HCT116 (cell line): ENCODE data around the gene PCBP3. TPM values are rescaled to one million over a fixed set of nuclear protein-coding genes. Genes with fewer than 3 reads are reported as not detected.

ENCODE experiments used
- ATAC-seq: fragments of 200-7000 bp; cut with Tn5 transposase; 2 replicates; pipeline ENCODE4 v1.9.1; 2020; ENCODE audit warnings: mild to moderate bottlenecking, moderate library complexity
- BruUV-seq: library from RNA; stranded (reverse); fragments of 400-500 nt; replicated peaks from 2 replicates; lab custom pipeline; 2021; lab: Mats Ljungman, UMichigan
- CTCF ChIA-PET: fragments of 300-600 bp; sonication (Branson Sonifier 250); formaldehyde crosslinking; loops from one replicate; lab custom pipeline; 2021; ENCODE audit warnings: antibody characterized with exemption; lab: Charles Lee
- POLR2A ChIA-PET: fragments of 300-600, 350-600 bp; sonication (Branson Sonifier 250); formaldehyde crosslinking; loops from one replicate; lab custom pipeline; 2021; ENCODE audit warnings: antibody characterized with exemption; lab: Charles Lee
- RAD21 ChIA-PET, 2 experiments: fragments of 300-600 bp; sonication (Branson Sonifier 250); formaldehyde crosslinking; loops; one replicate each; lab custom pipeline; 2023; ENCODE audit warnings: low total read pairs in 2 of 2; ENCODE audit not compliant: uncharacterized antibody in 2 of 2, unreplicated experiment in 2 of 2, low non-redundant PET in 1 of 2; lab: Charles Lee
- DNase-seq: peaks from one replicate; pipeline ENCODE4 v3.0.0-alpha.2; 2010; ENCODE audit warnings: low read depth, low spot score
- H2AFZ ChIP-seq: fragments of 200-600 bp; shearing (Covaris generic), sonication (generic); 2 replicates; pipeline ENCODE4 v1.6.1; 2017; ENCODE audit warnings: low read depth, mixed run types, mixed read lengths, antibody characterized with exemption, low read length; ENCODE audit not compliant: poor library complexity, severe bottlenecking
- H3K27ac ChIP-seq: 2 replicates; pipeline ENCODE4 v1.5.1; 2012; ENCODE audit warnings: low read depth, low read length
- H3K27me3 ChIP-seq: fragments of 200-600 bp; sonication (generic); 2 replicates; pipeline ENCODE4 v1.6.1; 2016; ENCODE audit warnings: mixed run types, low read length, mixed read lengths; ENCODE audit not compliant: insufficient read depth
- H3K36me3 ChIP-seq, 2 experiments: fragments of 200-500 bp in 1 of 2; fragments of 200-600 bp in 1 of 2; sonication (Bioruptor generic) in 1 of 2; sonication (generic) in 1 of 2; 2 replicates each; pipeline versions ENCODE4 v1.5.1 to v1.6.1; 2014 to 2016; ENCODE audit warnings: low read length in 2 of 2, inconsistent platforms in 1 of 2, mixed read lengths in 1 of 2, mixed run types in 1 of 2; ENCODE audit not compliant: insufficient read depth in 2 of 2, control insufficient read depth in 1 of 2
- H3K4me1 ChIP-seq, 2 experiments: fragments of 200-600 bp in 1 of 2; sonication (generic) in 1 of 2; 2 replicates each; pipeline versions ENCODE4 v1.5.1 to v1.6.1; 2012 to 2017; ENCODE audit warnings: low read length in 2 of 2, inconsistent platforms in 1 of 2, mild to moderate bottlenecking in 1 of 2, mixed read lengths in 1 of 2, mixed run types in 1 of 2, moderate library complexity in 1 of 2; ENCODE audit not compliant: insufficient read depth in 2 of 2, control insufficient read depth in 1 of 2
- H3K4me2 ChIP-seq: fragments of 200-600 bp; sonication (generic); 2 replicates; pipeline ENCODE4 v1.6.1; 2017; ENCODE audit warnings: mixed run types, low read length, mixed read lengths
- H3K4me3 ChIP-seq, 2 experiments: fragments of 200-600 bp in 1 of 2; sonication (generic) in 1 of 2; replicated peaks in 1 of 2; 2 replicates each; pipeline ENCODE4 v1.5.1; 2011 to 2016; ENCODE audit warnings: low read length in 2 of 2, control low read depth in 1 of 2, low read depth in 1 of 2, mild to moderate bottlenecking in 1 of 2, mixed read lengths in 1 of 2, mixed run types in 1 of 2
- H3K79me2 ChIP-seq: fragments of 200-600 bp; sonication (generic); 2 replicates; pipeline ENCODE4 v1.6.1; 2017; ENCODE audit warnings: mild to moderate bottlenecking, mixed run types, low read length, moderate library complexity, mixed read lengths; ENCODE audit not compliant: insufficient read depth
- H3K9ac ChIP-seq: fragments of 200-600 bp; sonication (generic); 2 replicates; pipeline ENCODE4 v1.6.1; 2016; ENCODE audit warnings: low read length, mixed read lengths
- H3K9me2 ChIP-seq: fragments of 200-600 bp; sonication (generic), shearing (Covaris generic); 2 replicates; pipeline ENCODE4 v1.6.1; 2017; ENCODE audit warnings: mixed run types, mild to moderate bottlenecking, moderate library complexity; ENCODE audit not compliant: insufficient read depth
- H3K9me3 ChIP-seq, 2 experiments: fragments of 200-500 bp in 1 of 2; fragments of 200-600 bp in 1 of 2; sonication (Bioruptor generic) in 1 of 2; sonication (generic) in 1 of 2; 2 replicates each; pipeline ENCODE4 v1.6.1; 2014 to 2017; ENCODE audit warnings: low read length in 2 of 2, mixed read lengths in 2 of 2, inconsistent platforms in 1 of 2, low read depth in 1 of 2, mild to moderate bottlenecking in 1 of 2, mixed run types in 1 of 2, moderate library complexity in 1 of 2; ENCODE audit not compliant: control insufficient read depth in 1 of 2, insufficient read depth in 1 of 2
- H4K20me1 ChIP-seq: fragments of 200-600 bp; sonication (generic), shearing (Covaris generic); 2 replicates; pipeline ENCODE4 v1.6.1; 2017; ENCODE audit warnings: mixed run types, mild to moderate bottlenecking, moderate library complexity; ENCODE audit not compliant: insufficient read depth
- CBX3 ChIP-seq: IDR thresholded peaks from 2 replicates; pipeline ENCODE4 v1.6.1; 2012; ENCODE audit warnings: low read depth
- CEBPB ChIP-seq: IDR thresholded peaks from 2 replicates; pipeline ENCODE4 v1.6.1; 2012; ENCODE audit warnings: low read depth
- EGR1 ChIP-seq: IDR thresholded peaks from 2 replicates; pipeline ENCODE4 v1.6.1; 2012; ENCODE audit warnings: low read depth
- ELF1 ChIP-seq: IDR thresholded peaks from 2 replicates; pipeline ENCODE4 v1.6.1; 2012; ENCODE audit warnings: low read depth, borderline replicate concordance
- FOSL1 ChIP-seq: IDR thresholded peaks from 2 replicates; pipeline ENCODE4 v1.6.1; 2012; ENCODE audit warnings: low read depth
- JUND ChIP-seq: IDR thresholded peaks from 2 replicates; pipeline ENCODE4 v1.6.1; 2012
- POLR2AphosphoS5 ChIP-seq: IDR thresholded peaks from 2 replicates; pipeline ENCODE4 v1.6.1; 2011; ENCODE audit warnings: mild to moderate bottlenecking, low read depth, low read length, moderate library complexity
- RAD21 ChIP-seq: IDR thresholded peaks from 2 replicates; pipeline ENCODE4 v1.6.1; 2012; ENCODE audit warnings: low read depth, mild to moderate bottlenecking
- SIN3A ChIP-seq: IDR thresholded peaks from 2 replicates; pipeline ENCODE4 v1.6.1; 2012; ENCODE audit warnings: low read depth
- SP1 ChIP-seq: IDR thresholded peaks from 2 replicates; pipeline ENCODE4 v1.6.1; 2012; ENCODE audit warnings: low read depth
- SRF ChIP-seq: IDR thresholded peaks from 2 replicates; pipeline ENCODE4 v1.6.1; 2012; ENCODE audit warnings: low read depth
- TCF7L2 ChIP-seq: IDR thresholded peaks from 2 replicates; pipeline ENCODE4 v1.7.0; 2011; ENCODE audit warnings: borderline replicate concordance, inconsistent platforms; ENCODE audit not compliant: insufficient read depth, insufficient read length; ENCODE audit errors: extremely low read depth
- ZFX ChIP-seq: fragments of 450-650 bp; IDR thresholded peaks from 2 replicates; pipeline ENCODE4 v1.6.1; 2017
- ZNF274 ChIP-seq: fragments of 200-500 bp; sonication (Bioruptor generic); IDR thresholded peaks from 2 replicates; pipeline ENCODE4 v1.6.1; 2014; ENCODE audit warnings: mild to moderate bottlenecking, low read depth, low read length, inconsistent platforms
- intact Hi-C: fragments of 100-400 bp; cut with micrococcal nuclease; formaldehyde crosslinking; loops from 2 replicates; pipeline ENCODE4 v1.10.0; 2022
- total RNA-seq: library from RNA; stranded (reverse); gene quantifications from one replicate; pipeline ENCODE4 v1.2.1, GENCODE V29; 2021; ENCODE audit not compliant: unreplicated experiment
- TF ChIP-seq, protein P1 (sequence below): IDR thresholded peaks from 2 replicates; pipeline ENCODE4 v1.6.1; 2012; ENCODE audit warnings: low read depth
- TF ChIP-seq, protein P2 (sequence below): IDR thresholded peaks from 2 replicates; pipeline ENCODE4 v1.6.1; 2011; ENCODE audit warnings: mild to moderate bottlenecking, low read length, moderate library complexity; ENCODE audit not compliant: insufficient replicate concordance; ENCODE audit errors: extremely low read depth
- TF ChIP-seq, protein P3 (sequence below): IDR thresholded peaks from 2 replicates; pipeline ENCODE4 v1.6.1; 2012
- TF ChIP-seq, protein P4 (sequence below): IDR thresholded peaks from 2 replicates; pipeline ENCODE4 v1.6.1; 2012

Gene PCBP3
- total RNA-seq, 1 experiment from 2014 or later, result 3.1 TPM

DNA sequence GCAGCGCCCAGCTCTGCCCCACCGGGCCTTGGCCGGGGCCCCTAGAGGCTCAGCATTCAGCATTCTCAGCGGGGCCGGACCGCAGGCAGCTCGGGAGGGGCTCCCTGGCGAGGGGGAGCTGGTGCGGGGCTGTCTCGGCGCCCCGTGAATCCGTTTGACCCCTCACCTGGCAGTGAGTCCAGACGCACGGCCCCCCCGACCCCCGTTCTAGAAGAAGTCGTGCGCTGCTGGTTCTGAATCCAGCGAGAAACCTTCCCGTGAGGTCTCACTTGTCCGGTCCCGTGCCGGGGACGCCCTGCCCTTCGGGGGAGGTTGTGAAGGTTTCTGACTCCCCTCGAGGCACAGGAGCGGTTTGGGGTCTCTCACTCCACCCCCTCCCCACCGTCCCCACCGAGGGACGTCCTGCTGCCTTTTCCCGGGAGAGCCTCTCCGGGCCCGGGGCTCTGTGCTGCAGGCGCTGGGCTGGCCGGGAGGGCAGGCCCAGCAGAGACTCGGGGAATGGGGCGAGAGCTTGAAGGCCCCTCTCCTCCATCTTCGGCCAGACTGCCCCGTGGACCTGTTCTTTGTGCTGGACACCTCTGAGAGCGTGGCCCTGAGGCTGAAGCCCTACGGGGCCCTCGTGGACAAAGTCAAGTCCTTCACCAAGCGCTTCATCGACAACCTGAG is 338.7 kb downstream of the PCBP3 start:
- RAD21 ChIA-PET, result no interaction called here
- TF ChIP-seq ZNF274 (no peak), SRF (no peak), RAD21 (no peak), SIN3A (no peak), ELF1 (no peak), EGR1 (no peak), ZFX (no peak; the same call in 1 of the 2 replicates), CBX3 (no peak), JUND (no peak), TCF7L2 (no peak), SP1 (no peak), FOSL1 (no peak), POLR2AphosphoS5 (no peak), CEBPB (no peak)
- TF ChIP-seq, protein P1, sequence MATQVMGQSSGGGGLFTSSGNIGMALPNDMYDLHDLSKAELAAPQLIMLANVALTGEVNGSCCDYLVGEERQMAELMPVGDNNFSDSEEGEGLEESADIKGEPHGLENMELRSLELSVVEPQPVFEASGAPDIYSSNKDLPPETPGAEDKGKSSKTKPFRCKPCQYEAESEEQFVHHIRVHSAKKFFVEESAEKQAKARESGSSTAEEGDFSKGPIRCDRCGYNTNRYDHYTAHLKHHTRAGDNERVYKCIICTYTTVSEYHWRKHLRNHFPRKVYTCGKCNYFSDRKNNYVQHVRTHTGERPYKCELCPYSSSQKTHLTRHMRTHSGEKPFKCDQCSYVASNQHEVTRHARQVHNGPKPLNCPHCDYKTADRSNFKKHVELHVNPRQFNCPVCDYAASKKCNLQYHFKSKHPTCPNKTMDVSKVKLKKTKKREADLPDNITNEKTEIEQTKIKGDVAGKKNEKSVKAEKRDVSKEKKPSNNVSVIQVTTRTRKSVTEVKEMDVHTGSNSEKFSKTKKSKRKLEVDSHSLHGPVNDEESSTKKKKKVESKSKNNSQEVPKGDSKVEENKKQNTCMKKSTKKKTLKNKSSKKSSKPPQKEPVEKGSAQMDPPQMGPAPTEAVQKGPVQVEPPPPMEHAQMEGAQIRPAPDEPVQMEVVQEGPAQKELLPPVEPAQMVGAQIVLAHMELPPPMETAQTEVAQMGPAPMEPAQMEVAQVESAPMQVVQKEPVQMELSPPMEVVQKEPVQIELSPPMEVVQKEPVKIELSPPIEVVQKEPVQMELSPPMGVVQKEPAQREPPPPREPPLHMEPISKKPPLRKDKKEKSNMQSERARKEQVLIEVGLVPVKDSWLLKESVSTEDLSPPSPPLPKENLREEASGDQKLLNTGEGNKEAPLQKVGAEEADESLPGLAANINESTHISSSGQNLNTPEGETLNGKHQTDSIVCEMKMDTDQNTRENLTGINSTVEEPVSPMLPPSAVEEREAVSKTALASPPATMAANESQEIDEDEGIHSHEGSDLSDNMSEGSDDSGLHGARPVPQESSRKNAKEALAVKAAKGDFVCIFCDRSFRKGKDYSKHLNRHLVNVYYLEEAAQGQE, result no peak
- TF ChIP-seq, protein P2, sequence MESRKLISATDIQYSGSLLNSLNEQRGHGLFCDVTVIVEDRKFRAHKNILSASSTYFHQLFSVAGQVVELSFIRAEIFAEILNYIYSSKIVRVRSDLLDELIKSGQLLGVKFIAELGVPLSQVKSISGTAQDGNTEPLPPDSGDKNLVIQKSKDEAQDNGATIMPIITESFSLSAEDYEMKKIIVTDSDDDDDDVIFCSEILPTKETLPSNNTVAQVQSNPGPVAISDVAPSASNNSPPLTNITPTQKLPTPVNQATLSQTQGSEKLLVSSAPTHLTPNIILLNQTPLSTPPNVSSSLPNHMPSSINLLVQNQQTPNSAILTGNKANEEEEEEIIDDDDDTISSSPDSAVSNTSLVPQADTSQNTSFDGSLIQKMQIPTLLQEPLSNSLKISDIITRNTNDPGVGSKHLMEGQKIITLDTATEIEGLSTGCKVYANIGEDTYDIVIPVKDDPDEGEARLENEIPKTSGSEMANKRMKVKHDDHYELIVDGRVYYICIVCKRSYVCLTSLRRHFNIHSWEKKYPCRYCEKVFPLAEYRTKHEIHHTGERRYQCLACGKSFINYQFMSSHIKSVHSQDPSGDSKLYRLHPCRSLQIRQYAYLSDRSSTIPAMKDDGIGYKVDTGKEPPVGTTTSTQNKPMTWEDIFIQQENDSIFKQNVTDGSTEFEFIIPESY, result no peak
- TF ChIP-seq, protein P3, sequence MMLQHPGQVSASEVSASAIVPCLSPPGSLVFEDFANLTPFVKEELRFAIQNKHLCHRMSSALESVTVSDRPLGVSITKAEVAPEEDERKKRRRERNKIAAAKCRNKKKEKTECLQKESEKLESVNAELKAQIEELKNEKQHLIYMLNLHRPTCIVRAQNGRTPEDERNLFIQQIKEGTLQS, result no peak
- TF ChIP-seq, protein P4, sequence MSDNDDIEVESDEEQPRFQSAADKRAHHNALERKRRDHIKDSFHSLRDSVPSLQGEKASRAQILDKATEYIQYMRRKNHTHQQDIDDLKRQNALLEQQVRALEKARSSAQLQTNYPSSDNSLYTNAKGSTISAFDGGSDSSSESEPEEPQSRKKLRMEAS, result no peak
- peak overlapping the region; percentile 90 for H3K27ac ChIP-seq
- no peaks in the 10 kb centered on the region for H4K20me1 ChIP-seq
- H3K9ac ChIP-seq, result peak overlapping the region; percentile 83
- intact Hi-C loops, result no loop called here
- POLR2A ChIA-PET, result interaction anchor here (1.4 kb wide), 1 partner anchor 11 kb away, joined by 4 read pairs; no protein-coding TSS in a partner anchor
- H3K4me3 ChIP-seq, result peak overlapping the region; percentile 76 to 82
- no peaks in the 10 kb centered on the region; the same call in 1 of the 2 replicates for H3K79me2 ChIP-seq
- H3K27me3 ChIP-seq, result no peaks in the 10 kb centered on the region
- H3K4me2 ChIP-seq, result peak overlapping the region; percentile 95
- H3K9me2 ChIP-seq, result no peaks in the 10 kb centered on the region
- no peak overlapping the region for H2AFZ ChIP-seq
- BruUV-seq, result TSS peak; percentile 53
- CTCF ChIA-PET, result no interaction called here
- DNase-seq (no peak), ATAC-seq (peak; percentile 58)
- no peaks in the 10 kb centered on the region for H3K9me3 ChIP-seq
- peaks cover 0 to 11% of the 10 kb centered on the region in 2 experiments; a peak in 2 of 4 replicates for H3K36me3 ChIP-seq
- peaks cover 3 to 35% of the 10 kb centered on the region in 2 experiments; a peak in 3 of 4 replicates for H3K4me1 ChIP-seq
